GM12872 (cell line): ENCODE measurements around the gene LRCOL1.

Experiments used
- TF ChIP-seq, protein P1 (sequence below): IDR thresholded peaks from 3 replicates; pipeline ENCODE4 v1.5.1; 2011; ENCODE audit warnings: low read depth, mild to moderate bottlenecking, low read length, moderate library complexity; ENCODE audit not compliant: insufficient read depth

Gene LRCOL1

DNA sequence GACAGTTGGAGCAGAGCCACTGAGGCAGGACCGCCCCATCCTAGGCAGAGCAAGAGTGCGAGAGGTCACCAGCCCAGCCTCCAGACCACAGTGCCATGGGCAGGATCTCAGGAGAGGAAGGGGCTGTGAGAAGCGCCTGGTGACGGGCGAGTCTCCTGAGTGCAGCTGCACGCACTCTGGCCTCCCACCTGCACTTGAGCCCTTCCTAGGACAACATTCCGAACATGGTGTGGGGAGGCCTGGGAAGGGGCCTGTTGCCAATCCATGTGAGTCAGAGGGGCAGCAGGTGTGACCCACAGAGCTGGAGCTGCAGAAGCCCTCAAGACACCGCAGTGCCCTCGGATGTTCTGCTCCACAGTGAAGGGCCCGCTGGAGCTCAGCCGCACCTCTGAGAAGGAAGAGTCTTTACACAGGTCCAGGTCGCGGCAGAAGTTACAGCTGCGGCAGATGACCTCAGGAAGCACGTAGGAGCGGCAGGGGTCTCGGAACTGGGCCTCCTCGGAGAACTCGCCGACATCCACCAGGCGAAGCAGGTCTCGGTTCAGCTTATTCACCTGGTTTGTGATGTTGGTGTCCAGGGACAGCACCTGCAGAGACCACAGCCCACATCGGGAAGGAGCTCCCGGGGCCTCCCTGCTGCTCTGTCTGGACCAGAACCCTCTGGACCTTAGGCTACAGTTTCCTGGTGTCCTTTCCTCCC, 15.5 kb upstream of the LRCOL1 start:
- TF ChIP-seq, protein P1, sequence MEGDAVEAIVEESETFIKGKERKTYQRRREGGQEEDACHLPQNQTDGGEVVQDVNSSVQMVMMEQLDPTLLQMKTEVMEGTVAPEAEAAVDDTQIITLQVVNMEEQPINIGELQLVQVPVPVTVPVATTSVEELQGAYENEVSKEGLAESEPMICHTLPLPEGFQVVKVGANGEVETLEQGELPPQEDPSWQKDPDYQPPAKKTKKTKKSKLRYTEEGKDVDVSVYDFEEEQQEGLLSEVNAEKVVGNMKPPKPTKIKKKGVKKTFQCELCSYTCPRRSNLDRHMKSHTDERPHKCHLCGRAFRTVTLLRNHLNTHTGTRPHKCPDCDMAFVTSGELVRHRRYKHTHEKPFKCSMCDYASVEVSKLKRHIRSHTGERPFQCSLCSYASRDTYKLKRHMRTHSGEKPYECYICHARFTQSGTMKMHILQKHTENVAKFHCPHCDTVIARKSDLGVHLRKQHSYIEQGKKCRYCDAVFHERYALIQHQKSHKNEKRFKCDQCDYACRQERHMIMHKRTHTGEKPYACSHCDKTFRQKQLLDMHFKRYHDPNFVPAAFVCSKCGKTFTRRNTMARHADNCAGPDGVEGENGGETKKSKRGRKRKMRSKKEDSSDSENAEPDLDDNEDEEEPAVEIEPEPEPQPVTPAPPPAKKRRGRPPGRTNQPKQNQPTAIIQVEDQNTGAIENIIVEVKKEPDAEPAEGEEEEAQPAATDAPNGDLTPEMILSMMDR = no peak

DNA sequence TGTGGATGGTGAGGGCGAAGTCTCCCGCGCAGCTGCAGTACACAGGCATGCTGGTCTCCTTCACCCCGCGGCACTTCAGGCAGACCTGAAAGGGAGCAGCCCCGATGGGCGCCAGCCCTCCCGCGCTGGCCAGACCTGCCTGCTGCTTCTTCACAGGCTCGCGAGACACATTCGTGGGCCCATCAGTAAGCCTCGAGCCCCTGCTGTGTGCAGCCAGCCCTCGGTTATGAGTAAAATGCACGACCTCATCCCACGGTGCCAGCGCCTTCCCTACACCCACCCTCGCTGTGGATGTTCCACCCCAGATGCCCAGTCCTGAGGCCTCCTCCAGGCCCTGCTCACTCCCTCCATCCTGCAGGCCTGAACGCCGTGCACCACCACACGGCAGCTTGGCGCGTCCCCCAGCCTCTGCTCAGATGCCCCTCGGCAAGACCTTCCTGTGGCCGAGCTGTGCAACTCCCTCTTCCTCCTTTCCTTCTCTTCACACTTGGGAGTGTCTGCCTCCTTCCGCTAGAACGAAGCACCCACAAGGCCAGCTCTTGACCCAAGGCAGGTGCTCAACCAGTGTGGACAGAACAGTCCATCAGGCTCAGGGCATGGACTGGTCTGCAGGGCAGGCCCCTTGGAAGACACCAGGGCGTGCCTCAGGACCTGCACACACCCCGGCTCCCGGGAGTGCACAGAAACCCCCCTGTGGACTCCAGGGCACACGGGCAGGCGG, 14.7 kb upstream of the LRCOL1 start:
- TF ChIP-seq, protein P1 = no peak

GRCh38 chr12:132624186-132624855, 13.9 kb upstream of the LRCOL1 start:
- TF ChIP-seq, protein P1 = no peak

- TF ChIP-seq, protein P1 = no peak
Measured at GRCh38 chr12:132623072-132623869, 12.9 kb upstream of the LRCOL1 start.

DNA sequence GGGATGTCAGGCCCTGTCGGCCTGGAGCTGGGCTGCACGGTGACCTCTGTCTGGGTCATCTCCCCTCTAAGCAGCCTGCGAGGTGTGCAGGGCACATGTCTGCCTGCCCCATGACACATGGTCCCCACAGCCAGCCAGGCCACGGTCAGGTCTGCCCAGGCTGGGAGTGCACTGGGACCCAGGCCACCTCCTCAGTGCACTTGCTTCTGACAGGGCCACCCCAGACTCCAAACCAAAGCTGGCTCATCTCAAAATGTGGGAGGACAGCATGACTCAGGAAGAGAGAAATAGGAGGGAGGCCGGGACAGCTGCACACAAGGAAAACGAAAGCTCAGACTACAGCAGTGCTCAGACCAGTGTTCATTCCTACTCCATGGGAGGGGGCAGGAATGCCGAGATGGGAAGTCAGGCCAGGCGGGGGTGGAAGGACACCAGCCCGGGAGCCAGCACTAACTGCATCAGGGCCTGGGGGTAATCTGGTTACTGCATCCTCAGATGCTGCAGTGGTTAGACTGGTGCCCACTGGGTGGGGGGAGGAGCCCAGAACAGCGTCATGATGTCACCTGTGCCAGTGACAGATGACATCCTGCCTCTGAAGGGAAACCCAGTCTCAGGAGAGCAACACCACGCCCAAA, 12.2 kb upstream of the LRCOL1 start:
- TF ChIP-seq, protein P1 = no peak

DNA sequence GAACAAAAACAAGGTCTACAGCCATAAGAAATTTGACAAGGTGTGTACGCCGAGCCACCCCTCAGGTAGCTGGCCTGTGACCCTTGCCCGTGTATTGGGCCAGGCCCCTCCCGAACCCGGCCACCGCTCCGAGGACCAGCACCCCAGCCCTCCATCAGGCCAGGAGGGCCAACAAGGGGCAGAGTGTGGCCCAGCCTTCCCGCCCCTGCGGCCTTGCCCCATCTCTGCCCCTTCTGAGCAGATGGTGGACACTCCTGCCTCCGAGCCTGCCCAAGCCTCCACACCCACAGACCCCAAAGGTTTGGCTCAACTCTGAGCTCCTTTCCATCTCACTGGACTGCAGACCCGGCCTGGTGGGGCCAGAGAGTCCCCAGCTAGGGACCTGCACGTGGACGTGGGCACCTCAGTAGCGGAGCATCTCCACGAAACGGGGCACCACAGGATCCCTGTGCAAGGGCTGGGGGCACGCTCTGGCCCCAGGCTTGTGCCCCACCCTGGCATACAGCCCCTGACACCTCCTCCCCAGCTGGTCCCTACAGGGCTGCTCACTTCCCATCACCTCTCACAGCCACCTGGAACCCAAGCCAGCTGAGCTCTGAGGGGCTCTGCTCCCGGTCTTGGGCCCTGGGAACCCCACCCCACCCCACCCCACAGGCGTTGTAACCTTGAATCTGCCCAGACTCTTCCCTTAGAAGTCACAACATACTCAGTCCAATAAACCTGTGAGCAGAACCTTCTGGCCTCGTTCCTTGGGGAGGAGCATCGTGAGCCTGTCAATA, 11.5 kb upstream of the LRCOL1 start:
- TF ChIP-seq, protein P1 = no peak
